ENCODE results near the gene DNALI1.

- TF ChIP-seq, protein P1, sequence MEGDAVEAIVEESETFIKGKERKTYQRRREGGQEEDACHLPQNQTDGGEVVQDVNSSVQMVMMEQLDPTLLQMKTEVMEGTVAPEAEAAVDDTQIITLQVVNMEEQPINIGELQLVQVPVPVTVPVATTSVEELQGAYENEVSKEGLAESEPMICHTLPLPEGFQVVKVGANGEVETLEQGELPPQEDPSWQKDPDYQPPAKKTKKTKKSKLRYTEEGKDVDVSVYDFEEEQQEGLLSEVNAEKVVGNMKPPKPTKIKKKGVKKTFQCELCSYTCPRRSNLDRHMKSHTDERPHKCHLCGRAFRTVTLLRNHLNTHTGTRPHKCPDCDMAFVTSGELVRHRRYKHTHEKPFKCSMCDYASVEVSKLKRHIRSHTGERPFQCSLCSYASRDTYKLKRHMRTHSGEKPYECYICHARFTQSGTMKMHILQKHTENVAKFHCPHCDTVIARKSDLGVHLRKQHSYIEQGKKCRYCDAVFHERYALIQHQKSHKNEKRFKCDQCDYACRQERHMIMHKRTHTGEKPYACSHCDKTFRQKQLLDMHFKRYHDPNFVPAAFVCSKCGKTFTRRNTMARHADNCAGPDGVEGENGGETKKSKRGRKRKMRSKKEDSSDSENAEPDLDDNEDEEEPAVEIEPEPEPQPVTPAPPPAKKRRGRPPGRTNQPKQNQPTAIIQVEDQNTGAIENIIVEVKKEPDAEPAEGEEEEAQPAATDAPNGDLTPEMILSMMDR (IDR thresholded peaks at IDR 0.05 in 2 of 3, conservative IDR thresholded peaks at IDR 0.05 in 1 of 3; ENCODE audit: control insufficient read depth in 2 of 3, extremely low read depth in 1 of 3, insufficient read depth in 1 of 3, low read depth in 3 of 3, low read length in 3 of 3): no peak
- no peak for TF ChIP-seq POLR2AphosphoS5 (IDR thresholded peaks at IDR 0.05; ENCODE audit: low read length)
- no peak for TF ChIP-seq CHD2 (IDR thresholded peaks at IDR 0.05; ENCODE audit: borderline replicate concordance, low read depth, low read length)
- TF ChIP-seq JUND (IDR thresholded peaks at IDR 0.05; ENCODE audit: low read depth, low read length): no peak
- no peak for TF ChIP-seq EZH2 (IDR thresholded peaks at IDR 0.05; ENCODE audit: borderline replicate concordance, control insufficient read depth, low read depth, low read length)
- no peak for TF ChIP-seq FOS (IDR thresholded peaks at IDR 0.05; ENCODE audit: borderline replicate concordance, extremely low read depth, insufficient read length)
- TF ChIP-seq NFIC (IDR thresholded peaks at IDR 0.05; ENCODE audit: low read depth, low read length): no peak
These were observed 12.2 kb upstream of the DNALI1 start for GRCh38 chr1:37544530-37544929.
